ENCODE data around the gene YPEL2.

YPEL2 gene

GRCh38 chr17:59365383-59365981 lies 34.0 kb downstream of the YPEL2 start:
- no peaks in the 10 kb centered on the region for H3K27me3 ChIP-seq (replicated peaks; ENCODE audit: control insufficient read depth, insufficient read depth, low read length)
- no peak for DNase-seq (ENCODE audit: extremely low read depth, insufficient read length)
- TF ChIP-seq, protein P1, sequence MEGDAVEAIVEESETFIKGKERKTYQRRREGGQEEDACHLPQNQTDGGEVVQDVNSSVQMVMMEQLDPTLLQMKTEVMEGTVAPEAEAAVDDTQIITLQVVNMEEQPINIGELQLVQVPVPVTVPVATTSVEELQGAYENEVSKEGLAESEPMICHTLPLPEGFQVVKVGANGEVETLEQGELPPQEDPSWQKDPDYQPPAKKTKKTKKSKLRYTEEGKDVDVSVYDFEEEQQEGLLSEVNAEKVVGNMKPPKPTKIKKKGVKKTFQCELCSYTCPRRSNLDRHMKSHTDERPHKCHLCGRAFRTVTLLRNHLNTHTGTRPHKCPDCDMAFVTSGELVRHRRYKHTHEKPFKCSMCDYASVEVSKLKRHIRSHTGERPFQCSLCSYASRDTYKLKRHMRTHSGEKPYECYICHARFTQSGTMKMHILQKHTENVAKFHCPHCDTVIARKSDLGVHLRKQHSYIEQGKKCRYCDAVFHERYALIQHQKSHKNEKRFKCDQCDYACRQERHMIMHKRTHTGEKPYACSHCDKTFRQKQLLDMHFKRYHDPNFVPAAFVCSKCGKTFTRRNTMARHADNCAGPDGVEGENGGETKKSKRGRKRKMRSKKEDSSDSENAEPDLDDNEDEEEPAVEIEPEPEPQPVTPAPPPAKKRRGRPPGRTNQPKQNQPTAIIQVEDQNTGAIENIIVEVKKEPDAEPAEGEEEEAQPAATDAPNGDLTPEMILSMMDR (IDR thresholded peaks at IDR 0.05; ENCODE audit: insufficient read depth, low read length, poor library complexity, severe bottlenecking): no peak

GRCh38 chr17:59366040-59366757 lies 34.7 kb downstream of the YPEL2 start:
- no peaks in the 10 kb centered on the region for H3K36me3 ChIP-seq (ENCODE audit: control insufficient read depth, insufficient read depth, low read length)
- TF ChIP-seq, protein P1 (IDR thresholded peaks at IDR 0.05; ENCODE audit: insufficient read depth, low read length, poor library complexity, severe bottlenecking): no peak
- no peak overlapping the region for H3K4me3 ChIP-seq (replicated peaks; ENCODE audit: low read depth, low read length)
- no peaks in the 10 kb centered on the region for H3K27me3 ChIP-seq (replicated peaks; ENCODE audit: control insufficient read depth, insufficient read depth, low read length)
- DNase-seq (ENCODE audit: extremely low read depth, insufficient read length): no peak

More at GRCh38 chr17:59365383-59365981, 34.0 kb downstream of the YPEL2 start:
- H3K36me3 ChIP-seq (ENCODE audit: control insufficient read depth, insufficient read depth, low read length): no peaks in the 10 kb centered on the region
- no peak overlapping the region for H3K4me3 ChIP-seq (replicated peaks; ENCODE audit: low read depth, low read length)

DNA sequence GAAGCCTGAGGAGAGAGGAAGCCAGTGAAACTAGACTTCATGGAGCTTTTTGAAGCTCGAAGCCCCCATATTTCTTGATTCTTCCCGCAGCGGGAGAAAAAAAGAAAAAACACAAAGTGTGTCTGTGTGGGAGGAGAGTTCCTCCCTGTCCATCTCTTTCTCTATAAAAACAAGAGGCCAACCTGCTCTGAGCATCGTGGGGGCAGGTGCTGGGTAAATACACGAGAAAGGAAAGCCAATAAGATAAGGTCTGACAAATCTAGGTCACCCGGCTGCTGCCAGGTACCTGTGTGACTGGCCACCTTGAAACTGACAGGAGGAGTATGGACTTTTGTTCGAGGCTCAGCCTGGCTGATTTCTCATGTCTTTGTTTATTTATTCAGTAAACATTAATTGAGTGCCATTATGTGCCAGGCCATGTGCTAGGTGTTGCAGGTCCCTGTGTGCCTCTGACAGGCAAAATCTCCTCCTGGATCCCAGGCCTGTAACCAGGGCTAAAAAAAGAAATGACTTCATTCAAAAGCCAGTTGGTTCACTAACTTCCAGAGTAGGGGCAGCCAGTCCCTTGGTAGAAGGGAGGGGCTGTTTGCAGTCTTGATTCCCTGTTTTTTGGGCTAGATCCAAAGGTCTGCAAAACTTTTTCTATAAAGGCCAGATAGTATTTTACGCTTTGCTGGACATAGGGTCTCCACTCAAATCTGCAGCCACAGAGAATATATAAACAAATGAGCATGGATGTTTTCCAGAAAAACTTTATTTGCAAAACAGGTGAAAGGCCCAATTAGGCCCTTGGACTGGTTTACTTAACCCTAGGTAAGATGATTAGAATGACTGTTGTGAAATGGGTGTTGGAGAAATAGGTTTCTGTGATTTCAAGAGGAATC lies 35.6 kb downstream of the YPEL2 start:
- Histone ChIP-seq H3K27me3 (replicated peaks; ENCODE audit: control insufficient read depth, insufficient read depth, low read length) (no peaks in the 10 kb centered on the region), H3K4me3 (replicated peaks; ENCODE audit: low read depth, low read length) (no peak overlapping the region), H3K36me3 (ENCODE audit: control insufficient read depth, insufficient read depth, low read length) (no peaks in the 10 kb centered on the region)
- no peak for DNase-seq (ENCODE audit: extremely low read depth, insufficient read length)
- TF ChIP-seq, protein P1 (IDR thresholded peaks at IDR 0.05; ENCODE audit: insufficient read depth, low read length, poor library complexity, severe bottlenecking): no peak

GRCh38 chr17:59367657-59368045 lies 36.2 kb downstream of the YPEL2 start:
- H3K27me3 ChIP-seq (replicated peaks; ENCODE audit: control insufficient read depth, insufficient read depth, low read length): no peaks in the 10 kb centered on the region
- H3K36me3 ChIP-seq (ENCODE audit: control insufficient read depth, insufficient read depth, low read length): no peaks in the 10 kb centered on the region
- no peak for DNase-seq (ENCODE audit: extremely low read depth, insufficient read length)
- TF ChIP-seq, protein P1 (IDR thresholded peaks at IDR 0.05; ENCODE audit: insufficient read depth, low read length, poor library complexity, severe bottlenecking): no peak
- H3K4me3 ChIP-seq (replicated peaks; ENCODE audit: low read depth, low read length): no peak overlapping the region

DNA sequence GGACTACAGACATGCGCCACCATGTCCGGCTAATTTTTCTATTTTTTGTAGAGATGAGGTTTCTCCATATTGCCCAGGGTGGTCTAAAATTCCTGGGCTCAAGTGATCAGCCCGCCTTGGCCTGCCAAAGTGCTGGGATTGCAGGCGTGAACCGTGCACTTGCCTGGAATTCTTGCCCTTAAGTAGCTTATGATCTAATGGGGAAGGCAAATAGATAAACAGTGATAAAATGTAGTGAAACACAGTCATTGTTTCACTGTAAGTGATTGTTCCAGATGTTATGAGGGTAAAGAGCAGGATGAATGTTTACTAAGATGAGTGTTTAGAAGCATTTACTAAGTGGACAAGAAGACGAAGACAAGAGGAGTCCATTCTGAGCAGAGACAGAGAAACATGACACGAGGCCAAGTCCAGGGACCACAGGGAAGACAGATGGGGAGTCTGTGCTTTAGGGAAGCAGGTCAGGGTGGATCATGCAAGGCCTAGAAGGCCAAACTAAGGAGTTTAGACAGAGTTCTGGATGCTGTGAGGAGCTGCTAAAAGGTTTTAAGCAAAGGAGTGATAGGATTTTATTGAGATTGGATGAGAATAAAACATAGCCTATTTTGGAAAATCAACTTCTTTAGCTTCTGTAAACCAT lies 36.9 kb downstream of the YPEL2 start:
- TF ChIP-seq, protein P1 (IDR thresholded peaks at IDR 0.05; ENCODE audit: insufficient read depth, low read length, poor library complexity, severe bottlenecking): no peak
- no peaks in the 10 kb centered on the region for H3K36me3 ChIP-seq (ENCODE audit: control insufficient read depth, insufficient read depth, low read length)
- H3K4me3 ChIP-seq (replicated peaks; ENCODE audit: low read depth, low read length): no peak overlapping the region
- no peaks in the 10 kb centered on the region for H3K27me3 ChIP-seq (replicated peaks; ENCODE audit: control insufficient read depth, insufficient read depth, low read length)
- DNase-seq (ENCODE audit: extremely low read depth, insufficient read length): no peak
